G401.6 (cell line): ENCODE data around the gene LRP1.
A peak's percentile ranks its signal among the peaks of the same experiment; 100 is the strongest.

Experiments
- FAIRE-seq: peaks from 2 replicates; lab custom pipeline; 2012; peaks lifted over from hg19 to GRCh38; lab: Jason Lieb, UNC

Gene LRP1

GRCh38 chr12:57127726-57128518, at the start of gene LRP1:
TSS of gene LRP1 (plus strand) at chr12:57128483. CDS start at chr12:57128965, 482 bp downstream.
- FAIRE-seq, result no peak

GRCh38 chr12:57078519-57079404, 49.5 kb upstream of the LRP1 start, which contains the start of gene NEMP1:
TSS of gene NEMP1 (minus strand) at chr12:57078791. CDS start at chr12:57078745, 46 bp downstream.
- FAIRE-seq, result peak; percentile 100

- no peak for FAIRE-seq
Observed at GRCh38 chr12:57079821-57080220, 48.5 kb upstream of the LRP1 start.

- no peak for FAIRE-seq
Observed at GRCh38 chr12:57080855-57081254, 47.4 kb upstream of the LRP1 start.

GRCh38 chr12:57085999-57086492, 42.2 kb upstream of the LRP1 start:
- FAIRE-seq, result no peak

GRCh38 chr12:57086493-57087009, 41.7 kb upstream of the LRP1 start:
- peak; percentile 86 for FAIRE-seq

GRCh38 chr12:57087010-57087690, 41.1 kb upstream of the LRP1 start:
- FAIRE-seq, result no peak

- FAIRE-seq, result peak; percentile 21
Observed at GRCh38 chr12:57087691-57088353, 40.5 kb upstream of the LRP1 start.

- no peak for FAIRE-seq
Observed at GRCh38 chr12:57088354-57089270, 39.7 kb upstream of the LRP1 start, which contains the start of gene NAB2. TSS of gene NAB2 (plus strand) at chr12:57089114. CDS start at chr12:57089272, 158 bp downstream.

- FAIRE-seq, result no peak
Observed at GRCh38 chr12:57089271-57090245, 38.7 kb upstream of the LRP1 start.

- no peak for FAIRE-seq
Observed at GRCh38 chr12:57090490-57090889, 37.8 kb upstream of the LRP1 start.

- no peak for FAIRE-seq
Observed at GRCh38 chr12:57090924-57091637, 37.2 kb upstream of the LRP1 start.

GRCh38 chr12:57091638-57092528, 36.4 kb upstream of the LRP1 start:
- no peak for FAIRE-seq

- FAIRE-seq, result no peak
Observed at GRCh38 chr12:57092529-57092862, 35.8 kb upstream of the LRP1 start.

GRCh38 chr12:57092876-57093414, 35.3 kb upstream of the LRP1 start:
- FAIRE-seq, result no peak

- no peak for FAIRE-seq
Observed at GRCh38 chr12:57093415-57094207, 34.7 kb upstream of the LRP1 start.
